Gastrocnemius medialis (tissue), 4 donors: ENCODE results near the gene CRYAA. TPM values are rescaled to one million over a fixed set of nuclear protein-coding genes. Genes with fewer than 3 reads are reported as not detected.
"Not testable (repeated sequence)": the region's sequence is repeated elsewhere in the genome, so short reads cannot be mapped to it uniquely, and the experiment has no call there.

ENCODE experiments used
- ATAC-seq, 2 donors: fragments of 150-250 bp; one replicate each; pipeline ENCODE4 v1.9.1; 2016
- DNase-seq, 2 donors: peaks; one replicate each; pipeline ENCODE4 v3.0.0-alpha.2; 2019
- H3K27ac ChIP-seq, 4 donors: fragments of 200-600 bp; sonication (generic); 1 replicate in 1 of 4; 2 replicates in 3 of 4; pipeline ENCODE4 v1.5.1; 2016 to 2018; ENCODE audit warnings: mild to moderate bottlenecking in 2 of 4, moderate library complexity in 1 of 4
- H3K27me3 ChIP-seq, 3 donors: fragments of 200-600 bp; sonication (generic) in 2 of 3; 1 replicate in 1 of 3; 2 replicates in 2 of 3; pipeline versions ENCODE4 v1.5.1 to v1.6.0; 2016 to 2019; ENCODE audit warnings: mild to moderate bottlenecking in 1 of 3, moderate library complexity in 1 of 3
- H3K36me3 ChIP-seq, 2 donors: fragments of 200-600 bp; sonication (generic) in 1 of 2; one replicate each; pipeline ENCODE4 v1.5.1; 2017 to 2018
- H3K4me1 ChIP-seq, 2 donors: fragments of 200-600 bp; sonication (generic) in 1 of 2; one replicate each; pipeline ENCODE4 v1.5.1; 2016 to 2017; ENCODE audit warnings: mild to moderate bottlenecking in 2 of 2
- H3K4me3 ChIP-seq, 4 donors: fragments of 200-600 bp; sonication (generic) in 3 of 4; 1 replicate in 1 of 4; 2 replicates in 3 of 4; pipeline ENCODE4 v1.5.1; 2016 to 2019; ENCODE audit warnings: mild to moderate bottlenecking in 2 of 4
- H3K9me3 ChIP-seq, 3 donors: fragments of 200-600 bp; sonication (generic) in 2 of 3; 1 replicate in 1 of 3; 2 replicates in 2 of 3; pipeline ENCODE4 v1.5.1; 2016 to 2019
- in situ Hi-C, 4 donors: fragments of 200-750 bp; cut with MboI; loops; one replicate each; pipeline versions ENCODE4 v1.15.0 to v1.8.0; 2017; ENCODE audit warnings: low sequenced_read_pairs in 4 of 4
- intact Hi-C: fragments of 100-400 bp; cut with DNase I; formaldehyde crosslinking; loops from one replicate; pipeline ENCODE4 v1.15.1; 2023; ENCODE audit warnings: low total_unique reads
- total RNA-seq, 4 donors: library from RNA; depleted of rRNA; stranded (reverse); fragments of >200 nt; gene quantifications; one replicate each; pipeline versions ENCODE4 v1.1.0 to v1.2.3, GENCODE V29; 2016

CRYAA gene, protein sequence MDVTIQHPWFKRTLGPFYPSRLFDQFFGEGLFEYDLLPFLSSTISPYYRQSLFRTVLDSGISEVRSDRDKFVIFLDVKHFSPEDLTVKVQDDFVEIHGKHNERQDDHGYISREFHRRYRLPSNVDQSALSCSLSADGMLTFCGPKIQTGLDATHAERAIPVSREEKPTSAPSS
- total RNA-seq = not detected

DNA sequence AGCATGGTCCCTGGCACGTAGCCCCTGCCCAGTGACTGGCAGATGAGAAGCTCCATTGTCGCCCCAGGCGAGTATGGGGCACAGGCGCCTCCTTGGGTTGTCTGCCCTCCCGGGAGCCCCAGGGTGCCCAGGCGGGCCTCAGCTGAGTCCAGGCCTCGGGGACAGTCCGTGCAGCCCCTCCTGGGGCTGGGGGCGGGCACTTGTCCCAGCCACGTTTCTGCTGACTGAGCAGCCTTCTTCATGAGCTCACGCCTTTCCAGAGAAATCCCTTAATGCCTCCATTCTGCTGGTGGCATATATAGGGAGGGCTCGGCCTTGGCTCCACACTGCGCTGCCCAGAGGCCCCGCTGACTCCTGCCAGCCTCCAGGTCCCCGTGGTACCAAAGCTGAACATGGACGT is at the start of gene CRYAA:
Gene CRYAA, plus strand, starts transcription at position 301 of the 400 bp plus-strand sequence. Its CDS starts 92 bp downstream, at position 393.
- H3K9me3 ChIP-seq, H3K4me3 ChIP-seq, H3K27ac ChIP-seq, in situ Hi-C loops, DNase-seq, H3K4me1 ChIP-seq, H3K36me3 ChIP-seq, intact Hi-C loops, H3K27me3 ChIP-seq, ATAC-seq: not testable (repeated sequence)

DNA sequence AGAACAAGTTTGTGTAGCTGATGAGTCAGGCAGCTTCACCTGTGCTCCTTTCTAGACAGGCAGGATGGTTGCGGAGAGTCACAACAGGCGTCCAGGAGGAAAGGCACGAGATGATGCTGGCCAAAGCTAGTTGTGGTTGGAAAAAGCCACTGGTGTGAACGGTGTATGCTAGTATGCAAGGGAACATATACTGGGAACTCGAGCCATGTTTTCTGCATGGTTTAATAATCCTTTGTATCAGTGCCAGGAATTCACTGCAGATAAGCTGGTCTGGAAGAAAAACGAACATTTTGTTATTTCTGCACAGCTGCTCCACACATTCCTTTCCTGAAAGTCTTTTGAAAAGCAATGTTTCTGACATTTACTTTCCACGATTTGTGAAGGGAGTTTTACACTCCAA is 38.7 kb upstream of the CRYAA start:
- H3K4me1 ChIP-seq, H3K4me3 ChIP-seq, intact Hi-C loops, H3K27me3 ChIP-seq, H3K36me3 ChIP-seq, DNase-seq, ATAC-seq, H3K27ac ChIP-seq, H3K9me3 ChIP-seq, in situ Hi-C loops: not testable (repeated sequence)

DNA sequence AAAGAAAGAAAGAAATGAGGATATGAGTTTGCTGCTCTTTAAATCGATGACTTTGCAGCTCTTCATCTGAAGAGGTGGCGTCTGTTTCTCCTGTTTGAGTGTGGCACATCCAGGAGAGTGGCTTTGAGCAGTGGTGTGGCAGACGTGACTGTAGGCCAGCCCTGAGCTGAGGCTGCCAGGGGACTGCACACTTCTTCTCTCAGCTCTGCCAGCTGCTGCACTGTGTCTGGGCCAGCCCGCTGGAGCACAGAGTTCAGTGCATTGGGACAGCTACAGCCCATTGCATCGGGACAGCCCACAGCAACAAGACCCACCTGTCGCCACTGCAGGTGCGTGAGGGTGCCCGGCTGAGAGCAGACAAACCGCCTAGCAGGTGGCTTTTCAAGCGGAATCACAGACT is 34.3 kb upstream of the CRYAA start:
- H3K4me3 ChIP-seq, H3K27ac ChIP-seq, in situ Hi-C loops, H3K4me1 ChIP-seq, intact Hi-C loops, H3K36me3 ChIP-seq, ATAC-seq, DNase-seq, H3K9me3 ChIP-seq, H3K27me3 ChIP-seq: not testable (repeated sequence)

DNA sequence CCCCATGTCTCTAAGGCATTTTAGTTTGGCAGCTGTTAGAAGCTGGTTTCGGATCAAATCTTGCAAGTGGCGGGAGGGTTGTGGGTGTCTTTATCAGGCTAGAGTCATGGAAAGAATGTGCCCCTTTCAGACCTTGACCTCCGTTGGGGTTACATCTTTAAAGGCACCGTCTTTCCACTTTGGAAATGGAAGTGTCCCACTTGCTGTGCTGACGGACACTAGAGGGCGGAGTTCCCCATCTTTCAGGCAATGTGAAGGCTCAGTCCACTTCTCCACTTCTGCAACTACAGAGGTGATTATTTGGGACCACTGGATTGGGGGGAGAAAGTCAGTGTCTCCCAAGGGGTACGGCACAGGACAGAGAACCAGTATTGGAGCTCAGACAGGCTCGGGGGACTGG is 29.9 kb upstream of the CRYAA start:
- H3K4me3 ChIP-seq, H3K27me3 ChIP-seq, H3K36me3 ChIP-seq, H3K27ac ChIP-seq, H3K4me1 ChIP-seq, in situ Hi-C loops, H3K9me3 ChIP-seq, DNase-seq, intact Hi-C loops, ATAC-seq: not testable (repeated sequence)

DNA sequence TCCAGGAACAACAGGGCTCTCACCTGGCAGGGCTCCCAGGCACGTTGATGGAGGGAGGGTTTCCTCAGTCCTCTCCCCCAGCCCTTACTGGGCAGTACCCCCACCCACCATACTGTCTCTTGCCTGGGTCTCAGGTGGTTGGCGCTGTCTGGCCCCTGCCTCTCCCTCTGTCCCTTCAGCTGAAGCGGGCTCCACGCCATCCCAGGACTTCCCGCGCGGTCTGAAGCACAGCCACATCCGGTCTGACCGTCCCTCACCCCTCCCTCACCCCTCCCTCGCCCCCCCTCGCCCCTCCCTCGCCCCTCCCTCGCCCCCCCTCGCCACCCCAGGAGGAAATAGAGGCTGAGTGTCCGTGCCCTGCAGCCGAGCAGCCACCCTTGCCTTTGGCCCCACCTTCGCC is 27.4 kb upstream of the CRYAA start:
- in situ Hi-C loops, H3K9me3 ChIP-seq: not testable (repeated sequence)

DNA sequence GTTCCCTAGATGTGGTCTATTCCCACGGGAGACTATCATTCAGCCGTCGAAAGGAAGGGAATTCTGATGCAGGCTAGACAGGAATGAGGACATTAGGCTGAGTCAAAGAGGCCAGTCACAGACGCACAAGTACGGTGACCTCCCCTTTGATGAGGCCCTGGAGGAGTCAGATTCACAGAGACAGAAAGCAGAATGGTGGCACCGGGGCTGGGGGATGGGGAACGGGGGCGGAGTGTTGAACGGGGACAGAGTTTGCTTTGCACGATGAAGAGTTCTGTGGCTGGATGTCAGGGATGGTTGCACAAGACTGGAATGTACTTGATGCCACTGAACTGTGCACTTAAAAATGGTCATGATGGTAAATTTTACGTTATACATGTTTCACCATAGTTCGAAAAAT is 22.2 kb upstream of the CRYAA start:
- H3K9me3 ChIP-seq, intact Hi-C loops, H3K27ac ChIP-seq, H3K27me3 ChIP-seq, ATAC-seq, in situ Hi-C loops, H3K4me1 ChIP-seq, H3K36me3 ChIP-seq, DNase-seq, H3K4me3 ChIP-seq: not testable (repeated sequence)

More for the DNA sequence above, 27.4 kb upstream of the CRYAA start:
- H3K27me3 ChIP-seq, H3K4me1 ChIP-seq, ATAC-seq, H3K36me3 ChIP-seq, DNase-seq, H3K27ac ChIP-seq, intact Hi-C loops, H3K4me3 ChIP-seq: not testable (repeated sequence)

DNA sequence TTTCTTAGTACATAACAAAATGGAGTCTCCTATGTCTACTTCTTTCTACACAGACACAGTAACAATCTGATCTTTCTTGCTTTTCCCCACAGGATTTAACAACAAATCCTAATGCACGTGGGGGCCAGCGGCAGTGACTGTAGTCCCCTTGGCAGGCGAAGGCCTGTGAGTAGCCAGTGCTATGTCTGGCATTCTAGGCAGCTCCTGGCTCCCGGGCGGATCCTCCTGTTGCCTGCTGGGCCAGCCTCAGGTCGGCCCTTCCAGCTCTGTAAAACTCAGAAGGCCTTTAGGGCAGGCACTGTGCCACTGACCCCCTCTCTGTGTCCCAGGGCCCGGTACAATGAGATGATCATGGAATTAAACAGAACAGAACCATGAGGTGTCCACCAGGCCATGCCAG is 20.8 kb upstream of the CRYAA start:
- ATAC-seq, in situ Hi-C loops, intact Hi-C loops, H3K27me3 ChIP-seq, H3K27ac ChIP-seq, H3K4me3 ChIP-seq, H3K36me3 ChIP-seq, H3K9me3 ChIP-seq, H3K4me1 ChIP-seq, DNase-seq: not testable (repeated sequence)

DNA sequence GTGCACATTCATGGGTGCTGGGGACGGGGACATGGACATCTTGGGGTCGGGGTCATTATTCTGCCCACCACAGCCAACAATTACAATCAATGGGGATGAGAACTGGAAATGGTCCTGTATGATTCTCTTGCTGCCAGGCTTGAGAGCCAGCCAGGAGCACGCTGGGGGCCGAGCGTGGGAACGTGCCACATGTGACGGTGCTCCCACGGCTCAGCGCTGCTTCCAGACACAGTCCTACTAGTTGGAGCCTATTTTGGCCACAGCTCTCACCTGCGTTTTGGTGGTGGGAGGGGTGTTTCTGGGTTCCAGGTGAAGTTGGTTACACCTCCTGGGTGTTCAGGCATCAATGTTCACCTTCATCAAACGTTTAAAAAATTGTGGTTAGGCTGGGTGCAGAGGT is 19.5 kb upstream of the CRYAA start:
- intact Hi-C loops, in situ Hi-C loops, H3K27ac ChIP-seq, H3K4me3 ChIP-seq, H3K4me1 ChIP-seq, H3K9me3 ChIP-seq, H3K27me3 ChIP-seq, H3K36me3 ChIP-seq, ATAC-seq, DNase-seq: not testable (repeated sequence)

DNA sequence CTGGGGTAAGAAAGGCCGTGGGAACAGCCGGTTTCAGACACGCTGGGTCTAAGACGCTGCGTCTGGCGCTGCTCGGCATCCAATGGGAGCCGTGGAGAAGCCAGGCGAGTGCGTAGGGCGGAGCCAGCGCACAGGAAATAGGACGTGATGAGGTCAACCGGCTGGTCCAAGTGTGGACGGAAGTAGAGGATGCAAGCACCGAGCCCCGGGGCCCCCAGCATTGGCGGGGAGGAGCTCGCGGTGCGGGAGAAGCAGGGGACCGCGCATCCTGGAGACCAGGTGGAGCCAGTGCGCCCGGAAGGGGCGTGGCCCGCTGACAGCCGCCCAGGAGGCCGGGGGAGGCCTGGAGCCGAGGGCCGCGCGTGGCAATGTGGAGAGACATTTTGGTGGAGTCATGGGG is 15.2 kb upstream of the CRYAA start:
- ATAC-seq, in situ Hi-C loops, DNase-seq, H3K27ac ChIP-seq, H3K4me3 ChIP-seq, intact Hi-C loops, H3K4me1 ChIP-seq, H3K27me3 ChIP-seq, H3K36me3 ChIP-seq, H3K9me3 ChIP-seq: not testable (repeated sequence)

DNA sequence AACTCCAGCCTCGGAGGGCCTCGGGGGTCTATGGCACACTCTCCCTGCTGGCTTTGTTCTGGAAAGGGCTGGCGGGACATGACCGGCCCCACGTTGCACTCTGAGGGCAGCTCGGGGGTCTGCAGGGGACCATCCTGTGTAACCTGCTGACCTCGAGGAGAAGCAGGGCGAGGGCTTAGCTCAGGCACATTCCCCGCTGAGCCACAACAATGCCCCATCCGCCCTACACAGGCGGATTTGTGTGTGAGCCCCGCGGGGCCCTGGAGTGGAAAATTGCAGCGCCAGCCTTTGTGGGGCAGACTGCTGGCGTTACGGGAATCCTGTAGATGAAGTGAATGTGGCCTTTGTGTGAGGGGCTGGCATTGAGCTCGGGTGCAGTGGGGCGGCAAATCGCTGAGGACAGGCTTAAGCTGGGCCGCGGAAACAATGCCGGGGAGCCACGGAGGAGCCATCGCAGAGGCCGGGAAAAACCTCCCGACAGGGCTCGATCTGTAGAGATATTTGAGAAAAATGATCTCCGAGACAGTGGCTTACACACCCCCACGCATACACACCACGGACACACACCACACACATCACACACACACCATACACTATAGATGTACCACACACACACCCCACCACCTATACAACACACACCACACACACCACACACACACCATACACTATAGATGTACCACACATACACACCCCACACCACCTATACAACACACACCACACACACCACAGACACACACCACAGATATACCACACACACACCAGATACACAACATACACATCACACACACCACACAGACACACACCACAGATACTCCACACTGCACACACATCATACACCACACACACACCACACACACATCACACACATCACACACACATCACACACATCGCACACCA is 9.3 kb upstream of the CRYAA start:
- in situ Hi-C loops, H3K9me3 ChIP-seq, H3K27ac ChIP-seq, H3K27me3 ChIP-seq, H3K4me1 ChIP-seq, intact Hi-C loops, DNase-seq, ATAC-seq, H3K4me3 ChIP-seq, H3K36me3 ChIP-seq: not testable (repeated sequence)

DNA sequence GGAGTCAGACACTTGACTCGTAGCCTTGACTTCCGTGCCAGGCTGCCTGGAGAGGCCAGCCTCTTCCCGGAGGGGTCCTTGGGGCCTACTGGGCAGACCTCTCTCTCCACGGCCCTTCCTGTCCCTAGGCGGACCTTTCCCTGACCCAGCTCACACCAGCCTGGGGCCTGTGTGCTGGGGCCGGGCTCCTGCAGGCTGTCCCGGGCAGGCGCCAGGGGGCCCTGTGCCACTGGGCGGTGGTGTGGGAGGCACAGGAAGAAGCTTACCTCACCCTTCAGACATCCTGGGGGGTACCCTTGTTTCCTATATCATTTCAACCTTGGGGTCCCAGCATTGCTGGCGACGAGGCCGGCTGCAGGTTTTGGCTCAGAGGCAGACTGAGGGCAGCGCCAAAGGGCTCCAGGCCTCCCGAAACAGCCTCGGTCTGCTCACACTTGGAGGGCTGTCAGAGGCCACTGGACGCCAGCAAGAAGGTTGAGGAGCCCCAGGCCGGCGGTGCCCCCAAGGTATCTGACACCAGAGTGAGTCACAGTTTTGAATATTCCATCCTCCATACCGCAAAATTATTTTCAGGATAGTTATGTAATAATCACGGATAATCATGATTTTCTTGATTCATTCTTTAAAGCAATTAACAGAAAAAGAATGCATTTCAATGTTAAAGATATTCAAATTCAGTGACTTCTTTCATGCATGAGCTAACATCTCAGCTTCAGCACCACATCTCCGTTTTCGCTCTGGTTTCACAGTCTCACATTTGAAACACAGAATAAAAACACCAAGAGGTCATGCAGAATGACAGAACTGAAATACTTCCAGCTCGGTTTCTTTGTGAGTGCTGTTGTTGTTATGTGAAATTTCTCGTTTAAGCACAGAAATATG is 6.7 kb upstream of the CRYAA start:
- H3K4me1 ChIP-seq, DNase-seq, intact Hi-C loops, H3K9me3 ChIP-seq, in situ Hi-C loops, H3K36me3 ChIP-seq, H3K27me3 ChIP-seq, H3K4me3 ChIP-seq, ATAC-seq, H3K27ac ChIP-seq: not testable (repeated sequence)
